IMR-90 (cell line): ENCODE data around the gene SLC2A2. TPM values are rescaled to one million over a fixed set of nuclear protein-coding genes. Genes with fewer than 3 reads are reported as not detected.

Source experiments
- ATAC-seq: fragments of 200-7000 bp; cut with Tn5 transposase; 2 replicates; pipeline ENCODE4 v1.9.1; 2020; ENCODE audit warnings: low read depth, mild to moderate bottlenecking, moderate library complexity
- BruUV-seq: library from RNA; stranded (reverse); fragments of 400-500 nt; replicated peaks from 2 replicates; lab custom pipeline; 2021; lab: Mats Ljungman, UMichigan
- CTCF ChIA-PET: fragments of 300-600 bp; formaldehyde crosslinking; extraction: SDS; loops from one replicate; lab custom pipeline; 2021; ENCODE audit warnings: antibody characterized with exemption; lab: Yijun Ruan, JAX
- POLR2A ChIA-PET: fragments of 300-600 bp; sonication (Branson Sonifier 250); formaldehyde crosslinking; loops from one replicate; lab custom pipeline; 2022; ENCODE audit warnings: antibody characterized with exemption; ENCODE audit not compliant: unreplicated experiment; lab: Charles Lee
- DNase-seq: peaks from one replicate; pipeline ENCODE4 v3.0.0; 2013
- H2AFZ ChIP-seq: replicated peaks from 2 replicates; pipeline ENCODE3; 2013; ENCODE audit warnings: low read length, mild to moderate bottlenecking; ENCODE audit not compliant: poor library complexity
- H2AK5ac ChIP-seq: 2 replicates; pipeline ENCODE4 v1.6.1; 2013; ENCODE audit warnings: low read depth, low read length, inconsistent platforms
- H2AK9ac ChIP-seq: replicated peaks from 2 replicates; pipeline ENCODE3; 2013; ENCODE audit warnings: mild to moderate bottlenecking, low read depth, low read length, moderate library complexity; ENCODE audit not compliant: poor library complexity
- H2BK120ac ChIP-seq: 2 replicates; pipeline ENCODE4 v1.6.1; 2013; ENCODE audit warnings: low read depth, low read length, inconsistent platforms
- H2BK15ac ChIP-seq: 3 replicates; pipeline ENCODE4 v1.6.1; 2013; ENCODE audit warnings: low read depth, low read length, inconsistent platforms
- H2BK20ac ChIP-seq: 2 replicates; pipeline ENCODE4 v1.6.1; 2013; ENCODE audit warnings: low read depth, mild to moderate bottlenecking, inconsistent platforms, low read length, moderate library complexity
- H2BK5ac ChIP-seq: 2 replicates; pipeline ENCODE4 v1.6.1; 2013; ENCODE audit warnings: mild to moderate bottlenecking, low read depth, low read length, inconsistent platforms; ENCODE audit not compliant: poor library complexity, severe bottlenecking
- H3K14ac ChIP-seq: replicated peaks from 2 replicates; pipeline ENCODE4 v1.6.1; 2013; ENCODE audit warnings: low read depth, low read length, inconsistent platforms
- H3K18ac ChIP-seq: 2 replicates; pipeline ENCODE4 v1.6.1; 2013; ENCODE audit warnings: low read depth, low read length, control low read depth
- H3K23ac ChIP-seq: 2 replicates; pipeline ENCODE4 v1.6.1; 2013; ENCODE audit warnings: low read depth, low read length, inconsistent platforms
- H3K27ac ChIP-seq: 2 replicates; pipeline ENCODE4 v1.5.1; 2013; ENCODE audit warnings: mild to moderate bottlenecking, control low read depth, low read length; ENCODE audit not compliant: insufficient read depth
- H3K27me3 ChIP-seq: 2 replicates; pipeline ENCODE4 v1.6.1; 2013; ENCODE audit warnings: low read length; ENCODE audit not compliant: control insufficient read depth, insufficient read depth
- H3K36me3 ChIP-seq: 2 replicates; pipeline ENCODE4 v1.6.1; 2013; ENCODE audit warnings: low read length, mixed read lengths; ENCODE audit not compliant: control insufficient read depth, insufficient read depth
- H3K4ac ChIP-seq: 2 replicates; pipeline ENCODE4 v1.6.1; 2013; ENCODE audit warnings: low read depth, low read length, inconsistent platforms
- H3K4me1 ChIP-seq: 2 replicates; pipeline ENCODE4 v1.6.1; 2013; ENCODE audit warnings: low read length, mixed read lengths; ENCODE audit not compliant: control insufficient read depth, insufficient read depth
- H3K4me2 ChIP-seq: 2 replicates; pipeline ENCODE4 v1.6.1; 2013; ENCODE audit warnings: low read depth, mild to moderate bottlenecking, control low read depth, low read length, moderate library complexity
- H3K4me3 ChIP-seq: 2 replicates; pipeline ENCODE4 v1.5.1; 2013; ENCODE audit warnings: low read depth, mild to moderate bottlenecking, control low read depth, low read length, moderate library complexity; ENCODE audit not compliant: insufficient read depth
- H3K56ac ChIP-seq: 2 replicates; pipeline ENCODE4 v1.6.1; 2013; ENCODE audit warnings: low read length, inconsistent platforms; ENCODE audit not compliant: insufficient read depth; ENCODE audit errors: extremely low read depth
- H3K79me1 ChIP-seq, 2 experiments: 2 replicates each; pipeline ENCODE4 v1.6.1; 2013; ENCODE audit warnings: low read length in 2 of 2, inconsistent platforms in 1 of 2, low read depth in 1 of 2
- H3K9ac ChIP-seq: 2 replicates; pipeline ENCODE4 v1.6.1; 2013; ENCODE audit warnings: low read depth, low read length, control low read depth
- H3K9me1 ChIP-seq: 2 replicates; pipeline ENCODE4 v1.6.1; 2013; ENCODE audit warnings: low read length, inconsistent platforms; ENCODE audit not compliant: insufficient read depth
- H3K9me3 ChIP-seq: 2 replicates; pipeline ENCODE4 v1.6.1; 2013; ENCODE audit warnings: low read length; ENCODE audit not compliant: control insufficient read depth, insufficient read depth
- H4K20me1 ChIP-seq: 2 replicates; pipeline ENCODE4 v1.6.1; 2013; ENCODE audit warnings: low read length, inconsistent platforms; ENCODE audit not compliant: insufficient read depth
- H4K5ac ChIP-seq: 2 replicates; pipeline ENCODE4 v1.6.1; 2013; ENCODE audit warnings: mild to moderate bottlenecking, low read depth, low read length, control low read depth
- H4K8ac ChIP-seq, 2 experiments: 2 replicates each; pipeline ENCODE4 v1.6.1; 2013; ENCODE audit warnings: low read depth in 2 of 2, low read length in 2 of 2, control low read depth in 1 of 2, inconsistent platforms in 1 of 2
- H4K91ac ChIP-seq: 2 replicates; pipeline ENCODE4 v1.6.1; 2013; ENCODE audit warnings: low read depth, low read length, inconsistent platforms; ENCODE audit not compliant: insufficient read depth
- BHLHE40 ChIP-seq: fragments of 150-350 bp; IDR thresholded peaks from 2 replicates; pipeline ENCODE4 v1.6.1; 2016; ENCODE audit warnings: mild to moderate bottlenecking, low read depth, low read length
- CEBPB ChIP-seq: IDR thresholded peaks from 2 replicates; pipeline ENCODE4 v1.6.1; 2012; ENCODE audit warnings: low read depth, low read length, improper control_type of control experiment
- CHD1 ChIP-seq: IDR thresholded peaks from 2 replicates; pipeline ENCODE4 v1.6.1; 2012; ENCODE audit warnings: low read depth, low read length, improper control_type of control experiment
- CTCF ChIP-seq: conservative IDR thresholded peaks from 2 replicates; pipeline ENCODE4 v1.5.1; 2012; ENCODE audit warnings: mild to moderate bottlenecking, low read depth, low read length, improper control_type of control experiment
- FOS ChIP-seq: fragments of 150-350 bp; IDR thresholded peaks from 2 replicates; pipeline ENCODE4 v1.6.1; 2016; ENCODE audit warnings: low read depth, low read length
- MAFK ChIP-seq: IDR thresholded peaks from 2 replicates; pipeline ENCODE4 v1.6.1; 2012; ENCODE audit warnings: low read depth, low read length, improper control_type of control experiment
- MAZ ChIP-seq: IDR thresholded peaks from 2 replicates; pipeline ENCODE4 v1.6.1; 2012; ENCODE audit warnings: low read depth, mild to moderate bottlenecking, low read length, improper control_type of control experiment, moderate library complexity, borderline replicate concordance
- MXI1 ChIP-seq: IDR thresholded peaks from 2 replicates; pipeline ENCODE4 v1.6.1; 2012; ENCODE audit warnings: low read depth, mild to moderate bottlenecking, low read length, moderate library complexity, borderline replicate concordance
- NFE2L2 ChIP-seq: fragments of 150-350 bp; IDR thresholded peaks from 2 replicates; pipeline ENCODE4 v1.6.1; 2016; ENCODE audit warnings: low read depth, mild to moderate bottlenecking, low read length
- POLR2A ChIP-seq: IDR thresholded peaks from 2 replicates; pipeline ENCODE4 v1.6.1; 2012; ENCODE audit warnings: mild to moderate bottlenecking, low read depth, low read length
- RAD21 ChIP-seq: IDR thresholded peaks from 2 replicates; pipeline ENCODE4 v1.6.1; 2012; ENCODE audit warnings: low read length, improper control_type of control experiment
- RCOR1 ChIP-seq: IDR thresholded peaks from 2 replicates; pipeline ENCODE4 v1.6.1; 2012; ENCODE audit warnings: mild to moderate bottlenecking, low read length, improper control_type of control experiment; ENCODE audit not compliant: insufficient replicate concordance
- RFX5 ChIP-seq: IDR thresholded peaks from 2 replicates; pipeline ENCODE4 v1.8.0; 2012; ENCODE audit warnings: low read depth, mild to moderate bottlenecking, low read length, moderate library complexity
- SMC3 ChIP-seq: fragments of 150-350 bp; IDR thresholded peaks from 2 replicates; pipeline ENCODE4 v1.6.1; 2016; ENCODE audit warnings: low read depth, mild to moderate bottlenecking, antibody characterized with exemption, low read length, moderate library complexity
- WGBS, 2 experiments: methylation state at CpG; one replicate each; pipeline versions ENCODE4 v1.1.5 to v1.1.7; 2013; ENCODE audit warnings: missing lambda C conversion rate in 2 of 2; ENCODE audit not compliant: insufficient read length in 1 of 2; ENCODE audit errors: extremely low coverage in 2 of 2; 5-methylcytosine and 5-hydroxymethylcytosine counted together
- dilution Hi-C: fragments of 300-500 bp; cut with HindIII; formaldehyde crosslinking; loops from one replicate; pipeline ENCODE4 v1.14.3; 2018; ENCODE audit warnings: low sequenced_read_pairs; ENCODE audit not compliant: unreplicated experiment
- in situ Hi-C: fragments of 300-500 bp; cut with MboI; formaldehyde crosslinking; loops from 3 replicates; pipeline ENCODE4 v1.14.3; 2019; ENCODE audit warnings: low sequenced_read_pairs, inconsistent platforms, mixed read lengths
- intact Hi-C: fragments of 100-400 bp; cut with micrococcal nuclease; formaldehyde crosslinking; loops from 2 replicates; pipeline ENCODE4 v1.10.0; 2022
- polyA plus RNA-seq, 3 experiments: library from polyadenylated mRNA; depleted of rRNA; stranded (reverse); fragments of >200 nt; gene quantifications; 2 replicates each; pipeline ENCODE4 v1.2.3, GENCODE V29; 2012; ENCODE audit warnings: low replicate concordance in 1 of 3
- total RNA-seq: library from RNA; depleted of rRNA; stranded (reverse); fragments of >200 nt; gene quantifications from 2 replicates; pipeline ENCODE4 v1.2.3, GENCODE V29; 2012
- TF ChIP-seq, protein P1 (sequence below): fragments of 150-350 bp; IDR thresholded peaks from 2 replicates; pipeline ENCODE4 v1.6.1; 2016; ENCODE audit warnings: low read depth, mild to moderate bottlenecking, low read length, moderate library complexity, borderline replicate concordance
- TF ChIP-seq, protein P2 (sequence below): fragments of 150-350 bp; IDR thresholded peaks from 2 replicates; pipeline ENCODE4 v1.6.1; 2017; ENCODE audit warnings: mild to moderate bottlenecking, antibody characterized with exemption, low read length, low read depth

SLC2A2 gene
- total and polyA plus RNA-seq, 2 of the 4 experiments (the other 2 are of a cell fraction): not detected

DNA sequence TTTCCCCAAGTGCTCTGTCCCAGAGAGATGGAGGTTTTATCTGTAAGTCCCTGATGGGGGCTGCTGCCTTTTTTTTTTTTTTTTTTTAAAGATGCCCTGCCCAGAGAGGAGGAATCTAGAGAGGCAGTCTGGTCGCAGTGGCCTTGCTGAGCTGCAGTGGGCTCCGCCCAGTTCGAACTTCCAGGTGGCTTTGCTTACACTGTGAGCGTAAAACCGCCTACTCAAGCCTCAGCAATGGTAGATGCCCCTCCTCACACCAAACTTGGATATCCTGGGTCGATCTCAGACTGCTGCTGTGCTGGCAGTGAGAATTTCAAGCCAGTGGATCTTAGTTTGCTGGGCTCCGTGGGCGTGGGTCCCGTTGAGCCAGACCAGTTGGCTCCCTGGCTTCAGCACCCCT, 51.6 kb downstream of the SLC2A2 start:
- Histone ChIP-seq H2AK5ac (no peak overlapping the region), H4K8ac (no peak overlapping the region), H4K20me1 (no peaks in the 10 kb centered on the region), H4K91ac (no peak overlapping the region), H3K9me3 (no peaks in the 10 kb centered on the region), H3K4me3 (no peak overlapping the region), H3K56ac (no peak overlapping the region), H3K14ac (no peak overlapping the region), H3K4me2 (no peak overlapping the region), H3K27ac (no peak overlapping the region), H3K18ac (no peak overlapping the region), H2AFZ (no peak overlapping the region), H2BK120ac (no peak overlapping the region), H3K4me1 (no peaks in the 10 kb centered on the region), H3K23ac (no peak overlapping the region), H3K36me3 (no peaks in the 10 kb centered on the region), H3K4ac (no peak overlapping the region), H3K79me1 (no peaks in the 10 kb centered on the region), H2BK5ac (no peak overlapping the region), H3K9ac (no peak overlapping the region), H3K27me3 (peaks cover 2% of the 10 kb centered on the region), H4K5ac (no peak overlapping the region), H2AK9ac (no peak overlapping the region), H2BK20ac (no peak overlapping the region), H2BK15ac (no peak overlapping the region), H3K9me1 (no peaks in the 10 kb centered on the region)
- POLR2A ChIA-PET: no interaction called here
- CTCF ChIA-PET: no interaction called here
- dilution Hi-C loops: no loop called here
- intact Hi-C loops: no loop called here
- in situ Hi-C loops: loop anchor here (25.0 kb wide), 1 partner anchor 787 kb away; no protein-coding TSS in a partner anchor
- whole genome bisulfite sequencing, 2 experiments: no CpG with 5 or more reads among the region's 9 CpGs
- DNase-seq: no peak
- no peak for ATAC-seq
- no TSS peak for BruUV-seq
- TF ChIP-seq SMC3: no peak
- no peak for TF ChIP-seq MAFK
- TF ChIP-seq, protein P1, sequence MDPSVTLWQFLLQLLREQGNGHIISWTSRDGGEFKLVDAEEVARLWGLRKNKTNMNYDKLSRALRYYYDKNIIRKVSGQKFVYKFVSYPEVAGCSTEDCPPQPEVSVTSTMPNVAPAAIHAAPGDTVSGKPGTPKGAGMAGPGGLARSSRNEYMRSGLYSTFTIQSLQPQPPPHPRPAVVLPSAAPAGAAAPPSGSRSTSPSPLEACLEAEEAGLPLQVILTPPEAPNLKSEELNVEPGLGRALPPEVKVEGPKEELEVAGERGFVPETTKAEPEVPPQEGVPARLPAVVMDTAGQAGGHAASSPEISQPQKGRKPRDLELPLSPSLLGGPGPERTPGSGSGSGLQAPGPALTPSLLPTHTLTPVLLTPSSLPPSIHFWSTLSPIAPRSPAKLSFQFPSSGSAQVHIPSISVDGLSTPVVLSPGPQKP: no peak
- TF ChIP-seq CTCF: no peak
- TF ChIP-seq MXI1: no peak
- no peak for TF ChIP-seq MAZ
- no peak for TF ChIP-seq POLR2A
- TF ChIP-seq FOS: no peak
- TF ChIP-seq RFX5: no peak
- no peak for TF ChIP-seq BHLHE40
- TF ChIP-seq CEBPB: no peak
- TF ChIP-seq CHD1: no peak
- no peak for TF ChIP-seq NFE2L2
- TF ChIP-seq RAD21: no peak
- TF ChIP-seq, protein P2, sequence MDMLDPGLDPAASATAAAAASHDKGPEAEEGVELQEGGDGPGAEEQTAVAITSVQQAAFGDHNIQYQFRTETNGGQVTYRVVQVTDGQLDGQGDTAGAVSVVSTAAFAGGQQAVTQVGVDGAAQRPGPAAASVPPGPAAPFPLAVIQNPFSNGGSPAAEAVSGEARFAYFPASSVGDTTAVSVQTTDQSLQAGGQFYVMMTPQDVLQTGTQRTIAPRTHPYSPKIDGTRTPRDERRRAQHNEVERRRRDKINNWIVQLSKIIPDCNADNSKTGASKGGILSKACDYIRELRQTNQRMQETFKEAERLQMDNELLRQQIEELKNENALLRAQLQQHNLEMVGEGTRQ: no peak
- no peak for TF ChIP-seq RCOR1
